HepG2 (cell line): ENCODE data around the gene RDH8. TPM values are rescaled to one million over a fixed set of nuclear protein-coding genes. Genes with fewer than 3 reads are reported as not detected.

Experiments used
- ATF7-NPFF ChIP-seq: sonication (generic); formaldehyde crosslinking; IDR thresholded peaks from 2 replicates; pipeline ENCODE4 v1.8.1; 2023; ENCODE audit warnings: mild to moderate bottlenecking, low read depth, missing genetic modification reagents, moderate library complexity
- MTF1 ChIP-seq: sonication (generic); formaldehyde crosslinking; IDR thresholded peaks from 2 replicates; pipeline ENCODE4 v1.5.0; 2020; ENCODE audit warnings: missing genetic modification reagents
- SMARCE1 ChIP-seq: fragments of 450-650 bp; IDR thresholded peaks from 2 replicates; pipeline ENCODE4 v1.6.1; 2017; ENCODE audit warnings: borderline replicate concordance
- UBTF ChIP-seq: sonication (generic); formaldehyde crosslinking; IDR thresholded peaks from 2 replicates; pipeline ENCODE4 v1.4.0; 2020; ENCODE audit warnings: mild to moderate bottlenecking, missing genetic modification reagents
- ZBTB7A ChIP-seq: sonication (generic); formaldehyde crosslinking; IDR thresholded peaks from 2 replicates; pipeline ENCODE4 v1.8.0; 2022; ENCODE audit warnings: mild to moderate bottlenecking, missing genetic modification reagents
- ZNF256 ChIP-seq: sonication (generic); formaldehyde crosslinking; conservative IDR thresholded peaks from 2 replicates; pipeline ENCODE4 v1.4.0; 2020; ENCODE audit warnings: missing genetic modification reagents
- ZNF766 ChIP-seq: sonication (generic); formaldehyde crosslinking; IDR thresholded peaks from 2 replicates; pipeline ENCODE4 v1.5.0; 2020; ENCODE audit warnings: missing genetic modification reagents, borderline replicate concordance
- ZNF772 ChIP-seq: sonication (generic); formaldehyde crosslinking; IDR thresholded peaks from 2 replicates; pipeline ENCODE4 v1.5.0; 2020; ENCODE audit warnings: mild to moderate bottlenecking, missing genetic modification reagents
- polyA plus RNA-seq, 8 experiments: library from polyadenylated mRNA; depleted of rRNA in 3 of 8; stranded (reverse) in 7 of 8; unstranded in 1 of 8; fragments of >200 nt; fragmentation: Illumina TruSeq in 4 of 8; extraction: Trizol in 4 of 8; gene quantifications; 2 replicates each; pipeline versions ENCODE4 v1.2.1 to v1.2.3, GENCODE V29; 2011 to 2016; ENCODE audit warnings: low read depth in 4 of 8, missing spikeins in 1 of 8, mixed read lengths in 1 of 8; ENCODE audit not compliant: insufficient read depth in 1 of 8
- total RNA-seq, 5 experiments: library from RNA; depleted of rRNA; stranded (reverse); fragments of >200 nt; fragmentation: Illumina TruSeq; extraction: Trizol; gene quantifications; 2 replicates each; pipeline ENCODE4 v1.2.3, GENCODE V29; 2016; ENCODE audit warnings: low read depth in 1 of 5
- TF ChIP-seq, protein P1 (sequence below): sonication (generic); formaldehyde crosslinking; IDR thresholded peaks from 2 replicates; pipeline ENCODE4 v1.5.0; 2020; ENCODE audit warnings: missing genetic modification reagents, mild to moderate bottlenecking, borderline replicate concordance
- TF ChIP-seq, protein P2 (sequence below): sonication (generic); formaldehyde crosslinking; conservative IDR thresholded peaks from 2 replicates; pipeline ENCODE4 v1.5.0; 2020; ENCODE audit warnings: missing genetic modification reagents
- TF ChIP-seq, protein P3 (sequence below): sonication (generic); formaldehyde crosslinking; IDR thresholded peaks from 2 replicates; pipeline ENCODE4 v1.8.1; 2023; ENCODE audit warnings: mild to moderate bottlenecking, moderate library complexity, missing genetic modification reagents
- TF ChIP-seq, protein P4 (sequence below), 2 experiments: sonication (generic) in 1 of 2; formaldehyde crosslinking in 1 of 2; IDR thresholded peaks; 2 replicates each; pipeline versions ENCODE4 v1.6.1 to v1.9.0; 2014 to 2022; ENCODE audit warnings: antibody characterized with exemption in 1 of 2, borderline replicate concordance in 1 of 2, inconsistent platforms in 1 of 2, low read depth in 1 of 2, missing genetic modification reagents in 1 of 2
- TF ChIP-seq, protein P5 (sequence below): sonication (generic); formaldehyde crosslinking; IDR thresholded peaks from 2 replicates; pipeline ENCODE4 v1.5.1; 2020; ENCODE audit warnings: missing genetic modification reagents, mild to moderate bottlenecking, borderline replicate concordance

Gene RDH8
- total and polyA plus RNA-seq, 2 of the 13 experiments (the other 11 are each of a cell fraction or from before 2014, with no cell fraction given): not detected

DNA sequence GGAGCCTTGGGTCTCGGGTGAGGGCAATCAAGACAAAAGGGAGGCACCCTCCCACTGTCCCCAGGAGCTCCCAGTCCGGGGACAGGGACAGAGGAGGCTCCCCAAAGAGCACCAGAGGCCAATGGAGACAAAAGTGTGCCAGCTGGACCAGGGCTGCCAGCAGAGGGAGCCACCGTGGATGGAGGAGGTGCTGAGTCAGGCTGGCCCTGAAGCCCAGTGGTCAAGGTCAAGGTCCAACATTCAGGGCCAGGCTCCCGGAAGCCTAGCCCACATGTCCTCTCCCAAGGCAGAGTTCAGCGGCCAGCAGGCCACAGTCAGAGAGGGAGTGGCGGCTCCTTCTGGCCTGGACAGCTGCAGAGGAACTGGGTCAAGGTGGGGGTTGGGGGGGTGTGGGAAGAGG lies 11.4 kb upstream of the RDH8 start (continued):
- TF ChIP-seq MTF1 (CRISPR knock-in tag): no peak
- TF ChIP-seq, protein P1, sequence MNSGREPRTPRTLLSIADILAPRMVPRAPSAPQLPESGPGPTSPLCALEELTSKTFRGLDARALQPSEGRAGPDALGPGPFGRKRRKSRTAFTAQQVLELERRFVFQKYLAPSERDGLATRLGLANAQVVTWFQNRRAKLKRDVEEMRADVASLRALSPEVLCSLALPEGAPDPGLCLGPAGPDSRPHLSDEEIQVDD (CRISPR knock-in tag): no peak
- no peak for TF ChIP-seq ZBTB7A
- TF ChIP-seq, protein P2, sequence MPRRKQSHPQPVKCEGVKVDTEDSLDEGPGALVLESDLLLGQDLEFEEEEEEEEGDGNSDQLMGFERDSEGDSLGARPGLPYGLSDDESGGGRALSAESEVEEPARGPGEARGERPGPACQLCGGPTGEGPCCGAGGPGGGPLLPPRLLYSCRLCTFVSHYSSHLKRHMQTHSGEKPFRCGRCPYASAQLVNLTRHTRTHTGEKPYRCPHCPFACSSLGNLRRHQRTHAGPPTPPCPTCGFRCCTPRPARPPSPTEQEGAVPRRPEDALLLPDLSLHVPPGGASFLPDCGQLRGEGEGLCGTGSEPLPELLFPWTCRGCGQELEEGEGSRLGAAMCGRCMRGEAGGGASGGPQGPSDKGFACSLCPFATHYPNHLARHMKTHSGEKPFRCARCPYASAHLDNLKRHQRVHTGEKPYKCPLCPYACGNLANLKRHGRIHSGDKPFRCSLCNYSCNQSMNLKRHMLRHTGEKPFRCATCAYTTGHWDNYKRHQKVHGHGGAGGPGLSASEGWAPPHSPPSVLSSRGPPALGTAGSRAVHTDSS (CRISPR knock-in tag): no peak
- TF ChIP-seq, protein P3, sequence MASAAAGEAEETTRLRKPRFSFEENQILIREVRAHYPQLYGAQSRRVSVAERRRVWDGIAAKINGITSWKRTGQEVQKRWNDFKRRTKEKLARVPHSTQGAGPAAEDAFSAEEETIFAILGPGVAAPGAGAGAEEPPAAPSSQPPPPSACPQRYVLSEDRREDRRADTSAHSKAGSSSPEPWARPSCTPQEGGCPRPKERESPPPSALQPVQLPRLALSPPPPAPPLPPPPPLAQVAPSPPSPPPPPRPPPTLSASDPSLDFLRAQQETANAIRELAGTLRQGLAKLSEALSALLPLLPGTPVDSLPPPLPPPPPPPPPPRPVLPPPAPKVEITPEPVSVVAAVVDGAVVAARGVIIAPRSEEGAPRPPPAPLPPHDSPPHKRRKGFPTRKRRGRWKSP (CRISPR knock-in tag): no peak; the same call in 1 of the 2 replicates
- no peak for TF ChIP-seq ZNF256
- TF ChIP-seq, protein P4, sequence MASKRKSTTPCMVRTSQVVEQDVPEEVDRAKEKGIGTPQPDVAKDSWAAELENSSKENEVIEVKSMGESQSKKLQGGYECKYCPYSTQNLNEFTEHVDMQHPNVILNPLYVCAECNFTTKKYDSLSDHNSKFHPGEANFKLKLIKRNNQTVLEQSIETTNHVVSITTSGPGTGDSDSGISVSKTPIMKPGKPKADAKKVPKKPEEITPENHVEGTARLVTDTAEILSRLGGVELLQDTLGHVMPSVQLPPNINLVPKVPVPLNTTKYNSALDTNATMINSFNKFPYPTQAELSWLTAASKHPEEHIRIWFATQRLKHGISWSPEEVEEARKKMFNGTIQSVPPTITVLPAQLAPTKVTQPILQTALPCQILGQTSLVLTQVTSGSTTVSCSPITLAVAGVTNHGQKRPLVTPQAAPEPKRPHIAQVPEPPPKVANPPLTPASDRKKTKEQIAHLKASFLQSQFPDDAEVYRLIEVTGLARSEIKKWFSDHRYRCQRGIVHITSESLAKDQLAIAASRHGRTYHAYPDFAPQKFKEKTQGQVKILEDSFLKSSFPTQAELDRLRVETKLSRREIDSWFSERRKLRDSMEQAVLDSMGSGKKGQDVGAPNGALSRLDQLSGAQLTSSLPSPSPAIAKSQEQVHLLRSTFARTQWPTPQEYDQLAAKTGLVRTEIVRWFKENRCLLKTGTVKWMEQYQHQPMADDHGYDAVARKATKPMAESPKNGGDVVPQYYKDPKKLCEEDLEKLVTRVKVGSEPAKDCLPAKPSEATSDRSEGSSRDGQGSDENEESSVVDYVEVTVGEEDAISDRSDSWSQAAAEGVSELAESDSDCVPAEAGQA (IDR thresholded peaks at IDR 0.05; ENCODE audit: low read depth): no peak
- TF ChIP-seq, protein P4 (CRISPR knock-in tag; IDR thresholded peaks at IDR 0.05; ENCODE audit: borderline replicate concordance): no peak
- TF ChIP-seq ZNF766 (CRISPR knock-in tag): no peak
- TF ChIP-seq, protein P5, sequence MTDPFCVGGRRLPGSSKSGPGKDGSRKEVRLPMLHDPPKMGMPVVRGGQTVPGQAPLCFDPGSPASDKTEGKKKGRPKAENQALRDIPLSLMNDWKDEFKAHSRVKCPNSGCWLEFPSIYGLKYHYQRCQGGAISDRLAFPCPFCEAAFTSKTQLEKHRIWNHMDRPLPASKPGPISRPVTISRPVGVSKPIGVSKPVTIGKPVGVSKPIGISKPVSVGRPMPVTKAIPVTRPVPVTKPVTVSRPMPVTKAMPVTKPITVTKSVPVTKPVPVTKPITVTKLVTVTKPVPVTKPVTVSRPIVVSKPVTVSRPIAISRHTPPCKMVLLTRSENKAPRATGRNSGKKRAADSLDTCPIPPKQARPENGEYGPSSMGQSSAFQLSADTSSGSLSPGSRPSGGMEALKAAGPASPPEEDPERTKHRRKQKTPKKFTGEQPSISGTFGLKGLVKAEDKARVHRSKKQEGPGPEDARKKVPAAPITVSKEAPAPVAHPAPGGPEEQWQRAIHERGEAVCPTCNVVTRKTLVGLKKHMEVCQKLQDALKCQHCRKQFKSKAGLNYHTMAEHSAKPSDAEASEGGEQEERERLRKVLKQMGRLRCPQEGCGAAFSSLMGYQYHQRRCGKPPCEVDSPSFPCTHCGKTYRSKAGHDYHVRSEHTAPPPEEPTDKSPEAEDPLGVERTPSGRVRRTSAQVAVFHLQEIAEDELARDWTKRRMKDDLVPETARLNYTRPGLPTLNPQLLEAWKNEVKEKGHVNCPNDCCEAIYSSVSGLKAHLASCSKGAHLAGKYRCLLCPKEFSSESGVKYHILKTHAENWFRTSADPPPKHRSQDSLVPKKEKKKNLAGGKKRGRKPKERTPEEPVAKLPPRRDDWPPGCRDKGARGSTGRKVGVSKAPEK (CRISPR knock-in tag): 0 out of 2 replicates have a peak, but pooled peaks have one; percentile 49
- no peak for TF ChIP-seq ZNF772
- peak; percentile 31; the same call in 1 of the 2 replicates for TF ChIP-seq ATF7-NPFF (CRISPR knock-in tag)
- no peak for TF ChIP-seq SMARCE1
- TF ChIP-seq UBTF (CRISPR knock-in tag): peak; percentile 16; the same call in 1 of the 2 replicates
